K562 (cell line): ENCODE results near the gene CPA4. TPM values are rescaled to one million over a fixed set of nuclear protein-coding genes. Genes with fewer than 3 reads are reported as not detected.
"Not testable (repeated sequence)": the region's sequence is repeated elsewhere in the genome, so short reads cannot be mapped to it uniquely, and the experiment has no call there.

Source experiments
- ATAC-seq: fragments of 200-7000 bp; cut with Tn5 transposase; 3 replicates; pipeline ENCODE4 v1.9.1; 2020; ENCODE audit warnings: moderate library complexity
- BruUV-seq: library from RNA; stranded (reverse); fragments of 400-500 nt; replicated peaks from 2 replicates; lab custom pipeline; 2021; lab: Mats Ljungman, UMichigan
- CTCF ChIA-PET: fragments of 300-600 bp; formaldehyde crosslinking; extraction: SDS; loops from one replicate; lab custom pipeline; 2021; ENCODE audit warnings: low intra/inter-chr PET ratio; lab: Yijun Ruan, JAX
- POLR2A ChIA-PET: fragments of 300-600, 350-650 bp; sonication (Branson Sonifier 250); formaldehyde crosslinking; extraction: SDS; loops from one replicate; lab custom pipeline; 2021; ENCODE audit warnings: antibody characterized with exemption, inconsistent platforms; lab: Yijun Ruan, JAX
- DNase-seq, 4 experiments: peaks; one replicate each; pipeline versions ENCODE4 v3.0.0 to v3.0.0-alpha.2; 2011 to 2018; ENCODE audit warnings: low spot score in 3 of 4, mixed read lengths in 3 of 4; ENCODE audit errors: extremely low read depth in 1 of 4
- FAIRE-seq: peaks from 2 replicates; lab custom pipeline; 2011; peaks lifted over from hg19 to GRCh38; lab: Jason Lieb, UNC
- H2AFZ ChIP-seq: 2 replicates; pipeline ENCODE4 v1.6.0; 2011; ENCODE audit warnings: low read depth, low read length, control low read depth, inconsistent platforms
- H3K27ac ChIP-seq: fragments of 200-600 bp; 3 replicates; pipeline ENCODE4 v1.8.0; 2011; ENCODE audit warnings: low read depth, mild to moderate bottlenecking, control low read depth, inconsistent platforms, low read length, moderate library complexity, mixed read lengths; ENCODE audit errors: extremely low read depth
- H3K27me3 ChIP-seq, 2 experiments: fragments of 300-600 bp in 1 of 2; 2 replicates in 1 of 2; 3 replicates in 1 of 2; pipeline versions ENCODE4 v1.6.0 to v1.8.0; 2011; ENCODE audit warnings: inconsistent platforms in 2 of 2, low read length in 2 of 2, mild to moderate bottlenecking in 1 of 2, mixed read lengths in 1 of 2, moderate library complexity in 1 of 2; ENCODE audit not compliant: control insufficient read depth in 2 of 2, insufficient read depth in 2 of 2
- H3K36me3 ChIP-seq: fragments of 300-600 bp; 3 replicates; pipeline ENCODE4 v1.8.0; 2011; ENCODE audit warnings: mild to moderate bottlenecking, low read length, inconsistent platforms; ENCODE audit not compliant: control insufficient read depth, insufficient read depth
- H3K4me1 ChIP-seq, 2 experiments: fragments of 200-600 bp in 1 of 2; replicated peaks in 1 of 2; 2 replicates in 1 of 2; 3 replicates in 1 of 2; pipeline versions ENCODE4 v1.5.1 to v1.8.0; 2011; ENCODE audit warnings: inconsistent platforms in 2 of 2, low read length in 2 of 2, mild to moderate bottlenecking in 1 of 2, mixed read lengths in 1 of 2, moderate library complexity in 1 of 2; ENCODE audit not compliant: control insufficient read depth in 2 of 2, insufficient read depth in 2 of 2
- H3K4me2 ChIP-seq: 2 replicates; pipeline ENCODE4 v1.6.1; 2011; ENCODE audit warnings: low read length, control low read depth, inconsistent platforms, mixed read lengths; ENCODE audit not compliant: insufficient read depth
- H3K4me3 ChIP-seq: fragments of 200-600 bp; sonication (generic), shearing (Covaris generic); 2 replicates; pipeline ENCODE4 v1.5.1; 2016; ENCODE audit warnings: control low read depth, inconsistent platforms
- H3K79me2 ChIP-seq: fragments of 200-600 bp; 3 replicates; pipeline ENCODE4 v1.8.0; 2011; ENCODE audit warnings: low read length, inconsistent platforms; ENCODE audit not compliant: control insufficient read depth, insufficient read depth
- H3K9ac ChIP-seq, 2 experiments: 2 replicates each; pipeline versions ENCODE4 v1.6.0 to v1.6.1; 2011; ENCODE audit warnings: low read depth in 2 of 2, low read length in 2 of 2, control low read depth in 1 of 2, inconsistent platforms in 1 of 2, mild to moderate bottlenecking in 1 of 2, mixed read lengths in 1 of 2; ENCODE audit not compliant: insufficient read depth in 1 of 2
- H3K9me1 ChIP-seq: one replicate; pipeline ENCODE4 v1.6.0; 2011; ENCODE audit warnings: inconsistent platforms, mild to moderate bottlenecking, low read length, moderate library complexity; ENCODE audit not compliant: control insufficient read depth, insufficient read depth
- H3K9me3 ChIP-seq: replicated peaks from 2 replicates; pipeline ENCODE4 v1.5.1; 2011; ENCODE audit warnings: low read depth, low read length, inconsistent platforms; ENCODE audit not compliant: control insufficient read depth, insufficient read depth
- H4K20me1 ChIP-seq: replicated peaks from 2 replicates; pipeline ENCODE4 v1.6.1; 2011; ENCODE audit warnings: low read length, inconsistent platforms, mixed read lengths; ENCODE audit not compliant: control insufficient read depth, insufficient read depth
- LCOR ChIP-seq: sonication (generic); formaldehyde crosslinking; IDR thresholded peaks from 2 replicates; pipeline ENCODE4 v1.8.0; 2022; ENCODE audit warnings: mild to moderate bottlenecking, missing genetic modification reagents
- WGBS: fragments of 100-300 bp; shearing (Covaris generic); methylation state at CpG from one replicate; pipeline ENCODE4 v1.1.6; 2016; ENCODE audit warnings: low coverage, mixed read lengths; ENCODE audit not compliant: insufficient coverage; ENCODE audit errors: missing lambda C conversion rate; 5-methylcytosine and 5-hydroxymethylcytosine counted together
- in situ Hi-C: fragments of 300-500 bp; cut with MboI; formaldehyde crosslinking; loops from 4 replicates; pipeline ENCODE4 v1.15.0; 2018; ENCODE audit warnings: inconsistent platforms, mixed read lengths
- intact Hi-C: fragments of 100-400 bp; cut with micrococcal nuclease; formaldehyde crosslinking; loops from 2 replicates; pipeline ENCODE4 v1.14.2; 2022
- polyA plus RNA-seq, 8 experiments: library from polyadenylated mRNA; depleted of rRNA in 4 of 8; stranded (reverse) in 5 of 8; unstranded in 3 of 8; fragments of >200 nt; fragmentation: Nextera tagmentation in 2 of 8; fragmentation: Illumina TruSeq in 1 of 8; extraction: Ambion mirVana in 2 of 8; extraction: Trizol in 1 of 8; gene quantifications; 2 replicates each; pipeline versions ENCODE4 v1.2.1 to v1.2.3, GENCODE V29; 2011 to 2014; ENCODE audit warnings: inconsistent platforms in 1 of 8, missing spikeins in 1 of 8
- total RNA-seq, 7 experiments: library from RNA; depleted of rRNA in 6 of 7; stranded (reverse); fragments of >200 nt in 6 of 7; fragmentation: Illumina TruSeq in 2 of 7; extraction: Trizol in 2 of 7; gene quantifications; 2 replicates each; pipeline versions ENCODE4 v1.2.1 to v1.2.3, GENCODE V29; 2011 to 2021; ENCODE audit warnings: low replicate concordance in 1 of 7
- TF ChIP-seq, protein P1 (sequence below), 2 experiments: IDR thresholded peaks in 1 of 2; conservative IDR thresholded peaks in 1 of 2; 2 replicates each; pipeline ENCODE4 v1.6.1; 2016; ENCODE audit warnings: low read depth in 2 of 2, mild to moderate bottlenecking in 1 of 2, missing compliant biosample characterization in 1 of 2, missing genetic modification characterization in 1 of 2, moderate library complexity in 1 of 2
- TF ChIP-seq, protein P2 (sequence below): IDR thresholded peaks from 2 replicates; pipeline ENCODE4 v1.6.1; 2014; ENCODE audit warnings: antibody characterized with exemption

CPA4 gene
- total and polyA plus RNA-seq, 9 of the 15 experiments (the other 6 are each of a cell fraction or from before 2014, with no cell fraction given), result not detected

DNA sequence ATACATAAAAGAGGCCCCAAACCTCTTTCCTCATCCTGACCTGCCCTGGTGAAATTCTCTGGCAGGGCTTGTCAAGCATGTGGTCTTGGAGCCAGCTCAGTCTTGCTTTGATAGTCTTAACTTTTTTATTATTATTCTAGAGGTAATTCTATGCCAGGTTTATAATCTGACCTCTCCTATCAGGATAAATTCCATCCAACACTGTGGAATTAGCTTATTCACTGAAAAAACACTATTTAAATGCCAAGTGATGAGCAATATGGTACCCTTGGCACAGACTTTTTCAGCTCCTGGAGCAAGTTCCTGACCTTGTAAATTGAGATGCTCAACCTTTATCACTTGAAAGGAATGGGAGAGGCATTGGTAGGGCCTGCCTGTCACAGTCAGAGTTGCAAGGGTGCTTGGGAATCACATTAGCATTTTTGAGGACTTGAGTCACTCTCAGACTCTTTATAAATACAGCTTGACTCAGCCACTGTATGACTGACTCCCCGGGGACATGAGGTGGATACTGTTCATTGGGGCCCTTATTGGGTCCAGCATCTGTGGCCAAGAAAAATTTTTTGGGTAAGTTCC lies at the start of gene CPA4 (continued):
- TF ChIP-seq, protein P1, sequence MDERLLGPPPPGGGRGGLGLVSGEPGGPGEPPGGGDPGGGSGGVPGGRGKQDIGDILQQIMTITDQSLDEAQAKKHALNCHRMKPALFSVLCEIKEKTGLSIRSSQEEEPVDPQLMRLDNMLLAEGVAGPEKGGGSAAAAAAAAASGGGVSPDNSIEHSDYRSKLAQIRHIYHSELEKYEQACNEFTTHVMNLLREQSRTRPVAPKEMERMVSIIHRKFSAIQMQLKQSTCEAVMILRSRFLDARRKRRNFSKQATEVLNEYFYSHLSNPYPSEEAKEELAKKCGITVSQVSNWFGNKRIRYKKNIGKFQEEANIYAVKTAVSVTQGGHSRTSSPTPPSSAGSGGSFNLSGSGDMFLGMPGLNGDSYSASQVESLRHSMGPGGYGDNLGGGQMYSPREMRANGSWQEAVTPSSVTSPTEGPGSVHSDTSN (CRISPR knock-in tag; IDR thresholded peaks at IDR 0.05; ENCODE audit: low read depth), result no peak
- TF ChIP-seq, protein P1 (tag; conservative IDR thresholded peaks at IDR 0.05; ENCODE audit: low read depth), result no peak
- no peak for TF ChIP-seq LCOR (CRISPR knock-in tag)
- TF ChIP-seq, protein P2, sequence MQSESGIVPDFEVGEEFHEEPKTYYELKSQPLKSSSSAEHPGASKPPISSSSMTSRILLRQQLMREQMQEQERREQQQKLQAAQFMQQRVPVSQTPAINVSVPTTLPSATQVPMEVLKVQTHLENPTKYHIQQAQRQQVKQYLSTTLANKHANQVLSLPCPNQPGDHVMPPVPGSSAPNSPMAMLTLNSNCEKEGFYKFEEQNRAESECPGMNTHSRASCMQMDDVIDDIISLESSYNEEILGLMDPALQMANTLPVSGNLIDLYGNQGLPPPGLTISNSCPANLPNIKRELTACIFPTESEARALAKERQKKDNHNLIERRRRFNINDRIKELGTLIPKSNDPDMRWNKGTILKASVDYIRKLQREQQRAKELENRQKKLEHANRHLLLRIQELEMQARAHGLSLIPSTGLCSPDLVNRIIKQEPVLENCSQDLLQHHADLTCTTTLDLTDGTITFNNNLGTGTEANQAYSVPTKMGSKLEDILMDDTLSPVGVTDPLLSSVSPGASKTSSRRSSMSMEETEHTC, result no peak

DNA sequence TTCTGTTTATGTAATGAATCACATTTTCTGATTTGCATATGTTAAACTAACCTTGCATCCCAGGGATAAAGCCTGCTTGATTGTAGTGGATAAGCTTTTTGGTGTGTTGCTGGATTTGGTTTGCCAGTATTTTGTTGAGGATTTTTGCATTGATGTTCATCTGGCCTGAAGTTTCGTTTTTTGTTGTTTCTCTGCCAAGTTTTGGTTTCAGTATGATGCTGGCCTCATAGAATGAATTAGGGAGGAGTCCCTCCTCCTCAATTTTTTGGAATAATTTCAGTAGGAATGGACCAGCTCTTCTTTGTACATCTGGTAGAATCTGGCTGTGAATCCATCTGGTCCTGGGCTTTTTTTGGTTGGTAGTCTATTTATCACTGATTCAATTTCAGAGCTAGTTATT lies 49.5 kb upstream of the CPA4 start:
- in situ Hi-C loops, H3K9me3 ChIP-seq, H3K27ac ChIP-seq, DNase-seq, BruUV-seq, H3K9ac ChIP-seq, H4K20me1 ChIP-seq, H3K36me3 ChIP-seq, CTCF ChIA-PET, ATAC-seq, H3K79me2 ChIP-seq, H3K4me1 ChIP-seq, H3K9me1 ChIP-seq, H2AFZ ChIP-seq, FAIRE-seq, H3K4me2 ChIP-seq, H3K4me3 ChIP-seq, H3K27me3 ChIP-seq: not testable (repeated sequence)
- 0% methylated on average over 1 of the region's 1 CpG for WGBS
- POLR2A ChIA-PET, result interaction anchor here (0.6 to 1.3 kb wide), 4 partner anchors 13 to 769 kb away, joined by 3 read pairs; no protein-coding TSS in a partner anchor
- intact Hi-C loops, result loop anchor here (2.0 to 10.0 kb wide), 4 partner anchors 241 to 591 kb away; no protein-coding TSS in a partner anchor
